ENCODE data around the gene ASCL1. TPM values are rescaled to one million over a fixed set of nuclear protein-coding genes. Genes with fewer than 3 reads are reported as not detected.

ASCL1 gene
- total RNA-seq, 1 donor from 2014 or later, result not detected

GRCh38 chr12:102962532-102962931 is 5.1 kb downstream of the ASCL1 start:
- Mint-ChIP-seq H3K4me3 (ENCODE audit: unreplicated experiment) (peak overlapping the region; percentile 35), H3K27ac (ENCODE audit: unreplicated experiment) (no peak overlapping the region), H3K27me3 (ENCODE audit: low read depth) (peaks cover 88% of the 10 kb centered on the region), H3K36me3 (ENCODE audit: low read depth) (peaks cover 7% of the 10 kb centered on the region), H3K9me3 (ENCODE audit: low read depth) (peaks cover 10% of the 10 kb centered on the region), H3K4me1 (ENCODE audit: low read depth) (peaks cover 24% of the 10 kb centered on the region)
- DNase-seq (ENCODE audit: low spot score), result no peak
- TF ChIP-seq, protein P1, sequence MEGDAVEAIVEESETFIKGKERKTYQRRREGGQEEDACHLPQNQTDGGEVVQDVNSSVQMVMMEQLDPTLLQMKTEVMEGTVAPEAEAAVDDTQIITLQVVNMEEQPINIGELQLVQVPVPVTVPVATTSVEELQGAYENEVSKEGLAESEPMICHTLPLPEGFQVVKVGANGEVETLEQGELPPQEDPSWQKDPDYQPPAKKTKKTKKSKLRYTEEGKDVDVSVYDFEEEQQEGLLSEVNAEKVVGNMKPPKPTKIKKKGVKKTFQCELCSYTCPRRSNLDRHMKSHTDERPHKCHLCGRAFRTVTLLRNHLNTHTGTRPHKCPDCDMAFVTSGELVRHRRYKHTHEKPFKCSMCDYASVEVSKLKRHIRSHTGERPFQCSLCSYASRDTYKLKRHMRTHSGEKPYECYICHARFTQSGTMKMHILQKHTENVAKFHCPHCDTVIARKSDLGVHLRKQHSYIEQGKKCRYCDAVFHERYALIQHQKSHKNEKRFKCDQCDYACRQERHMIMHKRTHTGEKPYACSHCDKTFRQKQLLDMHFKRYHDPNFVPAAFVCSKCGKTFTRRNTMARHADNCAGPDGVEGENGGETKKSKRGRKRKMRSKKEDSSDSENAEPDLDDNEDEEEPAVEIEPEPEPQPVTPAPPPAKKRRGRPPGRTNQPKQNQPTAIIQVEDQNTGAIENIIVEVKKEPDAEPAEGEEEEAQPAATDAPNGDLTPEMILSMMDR (IDR thresholded peaks at IDR 0.05), result no peak

GRCh38 chr12:102962986-102963385 is 5.5 kb downstream of the ASCL1 start:
- Mint-ChIP-seq H3K9me3 (ENCODE audit: low read depth) (peaks cover 10% of the 10 kb centered on the region), H3K4me3 (ENCODE audit: unreplicated experiment) (no peak overlapping the region)
- TF ChIP-seq, protein P1 (IDR thresholded peaks at IDR 0.05), result no peak

GRCh38 chr12:102963796-102964195 is 6.3 kb downstream of the ASCL1 start:
- TF ChIP-seq, protein P1 (IDR thresholded peaks at IDR 0.05), result no peak
- Mint-ChIP-seq H3K9me3 (ENCODE audit: low read depth) (peaks cover 10% of the 10 kb centered on the region), H3K27me3 (ENCODE audit: low read depth) (peaks cover 88% of the 10 kb centered on the region), H3K4me1 (ENCODE audit: low read depth) (peaks cover 14% of the 10 kb centered on the region), H3K4me3 (ENCODE audit: unreplicated experiment) (no peak overlapping the region), H3K36me3 (ENCODE audit: low read depth) (peaks cover 7% of the 10 kb centered on the region), H3K27ac (ENCODE audit: unreplicated experiment) (no peak overlapping the region)
- no peak for DNase-seq (ENCODE audit: low spot score)

More at GRCh38 chr12:102962986-102963385, 5.5 kb downstream of the ASCL1 start:
- Mint-ChIP-seq H3K27ac (ENCODE audit: unreplicated experiment) (no peak overlapping the region), H3K36me3 (ENCODE audit: low read depth) (peaks cover 7% of the 10 kb centered on the region), H3K27me3 (ENCODE audit: low read depth) (peaks cover 87% of the 10 kb centered on the region), H3K4me1 (ENCODE audit: low read depth) (peaks cover 20% of the 10 kb centered on the region)
- DNase-seq (ENCODE audit: low spot score), result no peak

DNA sequence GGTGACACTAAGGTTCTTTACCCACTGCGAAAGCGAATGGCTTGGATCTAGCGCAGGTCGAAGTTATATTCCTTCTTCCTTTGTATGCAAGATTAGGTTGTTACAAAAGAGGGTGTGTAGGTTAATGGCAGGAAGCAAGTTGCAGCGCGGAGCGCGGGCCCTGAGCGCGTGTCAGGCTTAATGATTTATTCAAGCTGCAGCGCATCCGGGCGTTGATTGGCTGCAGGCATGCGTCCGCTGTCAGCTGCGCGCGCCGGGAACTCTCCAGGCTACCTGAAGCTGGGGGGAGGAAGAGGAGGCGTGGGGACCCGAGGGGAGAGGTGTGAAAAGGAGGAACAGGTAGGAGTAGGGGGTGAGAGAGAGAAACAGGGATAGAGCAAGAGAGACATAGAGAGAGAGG is 7.4 kb downstream of the ASCL1 start:
- TF ChIP-seq, protein P1 (IDR thresholded peaks at IDR 0.05), result no peak

DNA sequence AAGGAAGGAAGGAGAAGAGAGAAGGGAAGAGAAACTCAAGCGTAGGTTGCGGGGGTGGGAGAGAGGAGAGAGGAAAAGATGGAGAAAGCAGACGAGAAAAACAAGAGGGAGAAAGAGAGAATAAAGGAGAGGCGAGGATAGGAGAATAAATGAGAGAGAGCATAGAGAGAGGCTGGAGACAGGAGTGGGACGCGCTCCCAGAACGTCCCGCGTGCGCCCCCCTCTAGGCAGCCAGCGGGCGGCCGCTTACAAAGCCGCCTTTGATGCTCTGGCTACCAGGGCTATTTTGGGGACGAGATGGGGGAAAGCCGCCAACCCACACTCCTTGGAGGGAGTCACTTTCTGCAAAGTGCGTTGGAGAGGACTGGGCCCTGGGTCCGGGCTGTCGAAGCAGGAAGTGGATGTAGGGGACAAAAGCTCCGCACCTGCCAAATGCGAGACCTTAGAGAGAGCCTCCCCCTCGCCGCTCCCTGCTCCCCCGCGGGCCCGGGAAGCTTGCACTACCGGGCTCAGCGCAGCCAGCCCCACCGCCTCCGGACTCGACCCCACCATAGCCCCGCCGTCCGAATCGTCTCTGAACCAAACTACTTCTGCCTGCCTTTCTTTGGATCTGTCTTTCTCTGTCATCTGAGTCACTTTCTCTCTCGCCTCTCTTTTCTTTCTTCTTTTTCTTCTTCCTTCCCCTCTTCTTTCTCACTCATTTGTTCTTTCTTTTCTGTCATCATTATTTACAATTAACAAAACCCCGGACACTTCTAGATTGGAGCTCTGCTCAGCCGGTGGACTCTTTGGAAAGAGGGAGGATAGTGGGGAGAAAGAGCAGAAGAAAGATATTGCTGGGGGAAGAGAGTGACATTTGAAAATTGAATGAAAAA is 8.0 kb downstream of the ASCL1 start:
- Mint-ChIP-seq H3K4me1 (ENCODE audit: low read depth) (peaks cover 12% of the 10 kb centered on the region), H3K9me3 (ENCODE audit: low read depth) (peaks cover 10% of the 10 kb centered on the region), H3K4me3 (ENCODE audit: unreplicated experiment) (no peak overlapping the region), H3K36me3 (ENCODE audit: low read depth) (peaks cover 5% of the 10 kb centered on the region), H3K27me3 (ENCODE audit: low read depth) (peaks cover 76% of the 10 kb centered on the region), H3K27ac (ENCODE audit: unreplicated experiment) (no peak overlapping the region)
- no peak for DNase-seq (ENCODE audit: low spot score)
- TF ChIP-seq, protein P1 (IDR thresholded peaks at IDR 0.05), result no peak

More for the DNA sequence above, 7.4 kb downstream of the ASCL1 start:
- no peak overlapping the region for H3K27ac Mint-ChIP-seq (ENCODE audit: unreplicated experiment)
- H3K9me3 Mint-ChIP-seq (ENCODE audit: low read depth), result peaks cover 10% of the 10 kb centered on the region
- peaks cover 80% of the 10 kb centered on the region for H3K27me3 Mint-ChIP-seq (ENCODE audit: low read depth)
- no peak for DNase-seq (ENCODE audit: low spot score)
- H3K36me3 Mint-ChIP-seq (ENCODE audit: low read depth), result peaks cover 5% of the 10 kb centered on the region
- H3K4me1 Mint-ChIP-seq (ENCODE audit: low read depth), result peaks cover 12% of the 10 kb centered on the region
- no peak overlapping the region for H3K4me3 Mint-ChIP-seq (ENCODE audit: unreplicated experiment)
